NOMO-1 treated with dmso at 0.1 percent for 144 hours (cell line): ENCODE measurements around the gene PSMC3.

Experiments
- DNase-seq: peaks from one replicate; lab custom pipeline; 2025; ENCODE audit not compliant: unreplicated experiment; lab: John Stamatoyannopoulos, UW

Gene PSMC3

DNA sequence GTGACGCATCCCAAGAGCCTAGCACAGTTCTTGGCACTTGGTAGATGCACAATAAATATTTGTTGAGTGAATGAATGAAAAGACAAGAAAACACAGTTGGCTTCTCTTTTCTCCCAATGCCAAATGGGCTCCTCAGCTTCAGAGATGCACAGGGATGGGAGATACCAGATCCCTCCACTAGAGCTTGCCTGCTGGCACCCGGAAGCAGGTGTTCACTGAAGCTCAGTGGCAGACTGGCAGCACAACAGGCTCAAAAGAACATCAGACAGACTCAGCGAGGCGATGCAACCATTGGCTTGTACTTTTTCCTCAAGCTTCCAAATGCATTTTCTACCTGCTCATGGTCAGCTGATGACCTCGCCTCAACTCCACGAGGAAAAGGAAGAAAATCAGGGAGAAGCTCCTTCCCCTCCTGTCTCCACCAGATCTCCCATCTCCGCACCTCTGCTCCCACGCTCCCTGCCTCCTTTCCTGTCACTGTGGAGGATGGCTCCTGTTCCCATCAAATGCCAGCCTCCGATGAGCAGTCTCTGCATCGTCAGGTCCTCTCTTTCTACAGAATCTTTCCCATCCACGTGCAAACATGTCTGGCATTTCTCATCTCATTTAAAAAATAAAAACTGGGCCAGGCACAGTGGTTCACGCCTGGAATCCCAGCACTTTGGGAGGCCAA lies 16.9 kb upstream of the PSMC3 start:
- DNase-seq: no peak

DNA sequence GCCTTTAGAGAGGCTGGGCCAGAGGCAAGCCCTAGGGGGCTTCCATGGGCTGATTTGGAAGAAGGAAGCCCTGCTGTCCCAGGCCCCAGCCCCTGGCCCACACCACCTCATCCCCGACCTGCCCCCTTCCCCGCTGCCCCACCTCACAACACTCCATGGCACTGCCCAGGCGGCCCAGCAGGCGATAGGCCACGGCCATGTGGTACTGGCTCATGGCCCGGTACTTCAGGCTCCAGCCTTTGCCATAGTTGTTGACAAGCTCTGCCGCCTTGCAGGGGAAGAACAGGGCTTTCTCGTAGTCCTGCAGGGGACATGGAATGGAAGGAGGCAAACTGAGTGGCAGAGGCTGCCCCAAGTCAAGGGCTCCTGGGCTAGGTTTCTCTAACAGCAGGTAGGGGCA lies 16.3 kb upstream of the PSMC3 start:
- no peak for DNase-seq

DNA sequence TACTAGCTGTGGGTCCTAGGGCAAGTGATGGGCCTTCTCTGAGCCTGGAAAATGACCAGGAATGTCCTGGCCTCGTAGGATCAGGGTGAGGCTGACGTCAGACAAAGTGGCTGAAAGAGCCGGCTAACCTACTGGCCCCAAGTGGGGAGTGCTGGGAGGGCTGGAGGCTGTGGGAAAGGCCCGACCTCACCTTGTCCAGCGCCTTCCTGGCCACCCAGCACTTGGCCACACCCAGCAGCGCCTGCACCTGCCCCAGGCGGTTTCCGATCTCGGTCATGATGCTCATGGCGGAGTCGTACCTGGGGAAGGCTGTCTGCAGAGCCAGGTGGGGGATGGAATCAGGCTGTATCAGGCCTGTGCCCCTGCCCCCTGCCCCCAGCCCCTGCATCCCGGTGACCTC lies 15.2 kb upstream of the PSMC3 start:
- DNase-seq: no peak

DNA sequence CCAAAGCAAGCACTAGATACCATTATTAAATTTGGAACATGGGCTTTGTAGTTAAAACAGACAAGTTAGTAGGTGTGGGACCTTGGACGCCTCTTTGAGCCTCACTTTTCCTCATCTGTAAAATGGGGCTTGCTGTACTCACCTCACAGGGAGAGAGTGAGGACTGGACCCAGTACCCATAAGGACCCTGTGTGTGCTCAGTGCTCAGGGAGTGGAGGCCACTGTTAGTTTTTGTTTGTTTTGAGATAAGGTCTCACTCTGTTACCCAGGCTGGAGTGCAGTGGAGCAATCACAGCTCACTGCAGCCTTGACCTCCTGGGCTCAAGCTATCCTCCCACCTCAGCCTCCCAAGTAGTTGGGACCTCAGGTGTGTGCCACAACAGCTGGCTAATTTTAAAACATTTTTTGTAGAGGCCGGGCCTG lies 13.8 kb upstream of the PSMC3 start:
- DNase-seq: no peak

DNA sequence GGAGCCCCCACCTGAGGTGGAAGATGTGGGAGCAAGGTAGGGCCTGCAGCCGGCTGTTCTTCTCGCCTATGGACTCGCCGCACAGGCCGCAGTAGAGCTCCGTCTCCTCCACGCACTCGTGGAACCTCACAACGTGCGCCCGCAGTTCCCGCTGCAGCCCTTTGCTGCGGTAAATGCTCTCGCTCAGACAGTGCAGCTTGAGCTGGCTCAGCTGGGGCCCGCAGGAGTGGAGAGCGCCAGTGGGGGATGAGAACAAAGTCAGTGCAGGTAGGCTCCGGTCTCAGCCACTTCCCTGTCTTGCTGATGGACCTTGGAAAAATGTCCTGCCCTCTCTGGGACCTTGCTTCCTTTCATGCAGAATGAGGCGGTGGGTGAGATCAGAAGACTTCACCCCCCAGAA lies 12.5 kb upstream of the PSMC3 start:
- no peak for DNase-seq

DNA sequence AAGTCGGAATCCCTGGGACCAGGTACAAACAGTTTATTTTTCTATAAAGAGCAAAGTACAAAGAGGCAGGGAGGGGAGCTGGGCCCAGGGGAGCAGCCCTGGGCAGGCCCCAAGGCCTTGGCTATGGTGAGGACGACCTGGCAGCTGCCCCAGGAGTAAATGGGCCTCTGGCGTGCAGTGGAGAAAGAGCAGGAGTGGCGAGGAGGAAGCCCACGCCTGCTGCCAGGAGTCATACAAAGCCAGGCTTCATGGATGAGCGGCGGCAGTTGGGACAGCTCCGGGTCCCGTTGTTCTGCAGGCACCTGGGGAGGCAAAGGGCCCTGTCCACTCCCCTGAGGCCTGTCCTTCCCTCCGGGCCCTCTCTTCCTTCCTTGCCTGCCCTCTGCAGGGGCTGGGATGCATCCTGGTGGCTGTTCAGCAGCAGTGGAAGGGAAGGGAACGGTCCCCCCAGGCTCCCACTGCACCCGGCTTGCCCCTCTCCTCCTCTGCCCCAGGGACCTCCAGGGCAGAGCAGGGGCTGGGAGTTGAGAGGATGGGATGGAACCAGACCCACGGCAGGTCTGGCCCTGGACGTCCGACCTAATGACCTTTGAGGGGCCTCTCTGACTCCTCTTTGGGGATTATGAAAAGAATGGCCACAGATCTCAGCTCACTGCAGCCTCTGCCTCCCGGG lies 11.6 kb upstream of the PSMC3 start:
- DNase-seq: no peak

DNA sequence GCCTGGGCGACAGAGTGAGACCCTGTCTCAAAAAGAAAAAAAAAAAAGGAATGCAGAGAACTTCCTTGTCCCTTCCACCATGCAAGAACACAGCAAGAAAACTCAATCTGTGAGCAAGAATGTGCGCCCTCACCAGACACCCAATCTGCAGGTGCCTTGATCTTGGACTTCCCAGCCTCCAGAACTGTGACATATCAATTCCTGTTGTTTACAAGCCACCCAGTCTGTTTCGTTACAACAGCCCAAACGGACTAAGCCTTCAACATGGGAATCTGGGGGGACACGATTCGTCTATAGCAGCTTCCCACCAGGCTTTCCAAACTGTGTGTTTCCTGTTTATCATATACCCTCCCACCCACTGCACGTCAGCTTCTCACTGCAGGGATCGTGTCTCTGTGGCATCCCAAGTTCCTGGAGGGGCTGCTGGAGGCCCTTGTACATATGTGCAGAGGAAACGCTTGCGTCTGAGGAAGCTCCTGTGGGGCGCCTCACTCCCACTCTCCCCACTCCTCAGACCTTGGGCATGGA lies 11.0 kb upstream of the PSMC3 start:
- DNase-seq: no peak

DNA sequence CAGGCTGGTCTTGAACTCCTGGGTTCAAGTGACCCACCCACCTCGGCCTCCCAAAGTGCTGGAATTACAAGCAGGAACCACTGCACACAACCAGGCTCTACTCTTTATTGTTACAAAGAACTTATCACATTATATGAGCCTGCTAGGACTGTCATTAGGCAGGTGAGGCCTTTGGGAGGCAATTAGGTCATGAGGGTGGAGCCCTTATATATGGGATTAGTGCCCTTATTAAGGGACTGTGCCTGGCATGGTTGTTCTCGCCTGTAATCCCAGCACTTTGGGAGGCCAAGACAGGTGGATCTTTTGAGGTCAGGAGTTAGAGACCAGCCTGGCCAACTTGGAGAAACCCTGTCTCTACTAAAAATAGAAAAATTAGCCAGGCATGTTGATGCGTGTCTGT lies 10.5 kb upstream of the PSMC3 start:
- DNase-seq: no peak

DNA sequence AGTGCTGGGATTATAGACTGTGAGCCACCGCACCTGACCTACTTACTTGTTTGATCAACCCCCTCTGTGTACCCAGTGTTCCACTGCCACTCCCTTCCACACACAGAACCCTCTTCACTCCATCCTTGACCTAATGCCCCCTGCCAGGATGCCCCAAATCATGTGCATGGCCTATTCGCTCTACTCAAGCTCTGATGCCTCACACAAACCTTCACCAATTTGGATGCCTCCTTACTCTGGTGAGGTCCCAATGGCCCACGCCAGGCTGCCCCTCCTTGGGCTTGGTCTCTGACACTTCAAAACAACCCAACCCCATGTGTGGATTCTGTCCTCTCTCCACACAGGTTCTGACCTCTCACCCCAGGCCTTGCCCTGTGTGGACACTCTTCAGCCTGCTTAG lies 9.4 kb upstream of the PSMC3 start:
- no peak for DNase-seq

DNA sequence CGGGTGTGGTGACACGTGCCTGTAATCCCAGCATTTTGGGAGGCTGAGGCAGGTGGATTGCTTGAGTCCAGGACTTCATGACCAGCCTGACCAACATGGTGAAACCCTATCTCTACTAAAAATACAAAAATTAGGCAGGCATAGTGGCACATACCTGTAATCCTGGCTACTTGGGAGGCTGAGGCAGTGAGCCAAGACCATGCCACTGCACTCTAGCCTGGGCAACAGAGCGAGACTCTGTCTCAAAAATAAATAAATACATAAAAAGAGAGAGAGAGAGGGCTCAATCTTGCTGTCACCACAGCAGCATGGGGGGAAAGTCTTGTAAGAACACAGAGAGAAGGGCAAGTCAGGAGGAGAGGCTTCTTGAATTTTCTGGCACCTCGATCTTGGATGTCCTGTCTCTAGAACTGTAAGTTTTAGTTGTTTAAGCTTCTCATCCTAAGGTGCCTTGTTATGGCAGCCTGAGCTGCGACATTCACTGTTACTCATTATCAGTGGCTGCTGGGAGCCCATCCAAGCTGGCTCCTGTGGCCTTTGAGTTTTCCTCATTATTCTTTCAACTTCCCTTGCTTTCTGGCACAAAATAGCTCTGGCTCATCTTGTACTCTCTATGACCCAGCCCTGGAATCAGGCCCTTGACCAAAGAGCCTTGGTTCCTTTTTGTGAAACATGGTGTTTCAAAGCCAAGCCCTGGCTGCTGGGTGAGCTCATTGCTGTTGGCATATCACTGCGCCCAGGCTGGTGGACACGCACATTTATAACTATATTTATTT lies 8.0 kb upstream of the PSMC3 start:
- no peak for DNase-seq

DNA sequence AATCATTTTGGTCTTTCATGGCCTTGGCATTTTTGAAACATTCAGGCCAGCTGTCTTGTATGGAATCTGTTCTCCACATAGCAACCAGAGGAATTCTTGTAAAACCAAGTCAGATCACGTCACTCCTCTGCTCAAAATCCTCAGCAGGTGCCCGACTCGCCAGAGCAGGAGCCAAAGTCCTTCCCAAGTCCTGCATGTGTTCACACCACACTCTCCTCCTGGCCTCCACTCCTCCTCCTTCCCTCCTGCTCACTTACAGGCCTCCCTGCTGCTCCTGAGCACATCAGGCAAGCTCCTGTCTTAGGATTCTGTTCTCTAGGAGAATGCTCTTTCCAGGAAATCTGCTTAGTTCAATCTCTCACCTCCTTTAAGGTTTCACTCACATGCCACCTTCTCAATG lies 6.9 kb upstream of the PSMC3 start:
- DNase-seq: no peak

DNA sequence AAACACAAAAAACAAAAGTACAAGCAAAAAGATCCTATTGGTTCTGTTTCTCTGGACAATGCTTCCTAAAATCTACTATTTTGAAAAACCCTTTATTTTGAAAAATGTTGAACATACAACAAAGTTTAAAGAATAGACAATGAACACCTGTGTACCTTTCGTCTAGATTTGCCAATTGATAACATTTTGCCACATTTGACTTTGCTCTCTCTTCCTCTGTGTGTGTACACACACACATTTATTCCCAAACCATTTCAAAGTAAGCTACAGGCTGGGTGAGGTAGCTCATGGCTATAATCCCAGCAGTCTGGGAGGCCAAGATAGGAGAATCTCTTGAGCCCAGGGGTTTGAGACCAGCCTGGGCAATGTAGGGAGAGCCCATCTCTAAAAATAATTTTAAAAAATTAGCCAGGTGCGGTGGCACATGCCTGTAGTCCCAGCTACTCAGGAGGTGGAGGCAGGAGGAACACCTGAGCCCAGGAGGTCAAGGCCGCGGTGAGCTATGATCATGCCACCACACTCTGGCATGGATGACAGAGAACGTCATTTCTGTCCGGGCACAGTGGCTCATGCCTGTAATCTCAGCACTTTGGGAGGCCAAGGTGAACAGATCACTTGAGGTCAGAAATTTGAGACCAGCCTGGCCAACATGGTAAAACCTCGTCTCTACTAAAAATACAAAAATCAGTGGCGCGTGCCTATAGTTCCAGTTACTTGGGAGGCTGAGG lies 5.3 kb upstream of the PSMC3 start:
- no peak for DNase-seq

DNA sequence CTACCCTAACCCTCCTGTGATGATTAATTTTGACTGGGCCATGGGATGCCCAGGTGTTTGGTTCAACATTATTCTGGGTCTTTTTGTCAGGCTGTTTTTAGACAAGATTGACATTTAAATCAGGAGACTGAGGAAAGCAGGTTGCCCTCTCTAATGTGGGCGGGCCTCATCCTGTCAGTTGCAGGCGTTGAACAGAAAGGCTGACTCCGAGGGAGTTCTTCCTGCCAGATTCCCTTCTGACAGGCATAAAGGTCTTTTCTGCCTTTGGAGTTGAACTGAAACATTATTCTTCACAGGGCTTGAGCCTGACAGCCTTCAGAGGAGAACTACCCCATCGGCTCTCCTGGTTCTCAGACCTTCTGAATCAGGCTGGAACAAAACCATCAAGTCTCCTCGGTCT lies 4.3 kb upstream of the PSMC3 start:
- DNase-seq: no peak

DNA sequence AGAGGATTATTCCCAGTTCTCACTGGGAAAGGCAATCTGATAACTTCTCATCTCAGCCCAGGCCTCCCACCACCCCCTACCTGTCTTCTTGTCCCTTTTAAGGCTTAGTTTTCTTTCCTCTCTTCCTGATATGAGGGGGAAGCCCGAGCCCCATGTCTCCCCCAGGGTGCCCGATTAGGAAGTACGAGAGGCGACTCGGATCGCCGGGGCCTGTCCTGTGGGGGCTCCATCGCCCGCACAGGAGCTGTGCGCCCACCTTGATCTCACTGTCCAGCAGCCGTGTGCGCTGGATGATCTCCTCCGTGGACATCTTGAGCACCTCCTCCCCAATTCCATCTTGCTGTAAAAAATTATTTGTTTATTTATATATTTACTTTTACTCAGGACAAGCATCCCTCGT lies 628 bp downstream of the PSMC3 start:
- DNase-seq: no peak

DNA sequence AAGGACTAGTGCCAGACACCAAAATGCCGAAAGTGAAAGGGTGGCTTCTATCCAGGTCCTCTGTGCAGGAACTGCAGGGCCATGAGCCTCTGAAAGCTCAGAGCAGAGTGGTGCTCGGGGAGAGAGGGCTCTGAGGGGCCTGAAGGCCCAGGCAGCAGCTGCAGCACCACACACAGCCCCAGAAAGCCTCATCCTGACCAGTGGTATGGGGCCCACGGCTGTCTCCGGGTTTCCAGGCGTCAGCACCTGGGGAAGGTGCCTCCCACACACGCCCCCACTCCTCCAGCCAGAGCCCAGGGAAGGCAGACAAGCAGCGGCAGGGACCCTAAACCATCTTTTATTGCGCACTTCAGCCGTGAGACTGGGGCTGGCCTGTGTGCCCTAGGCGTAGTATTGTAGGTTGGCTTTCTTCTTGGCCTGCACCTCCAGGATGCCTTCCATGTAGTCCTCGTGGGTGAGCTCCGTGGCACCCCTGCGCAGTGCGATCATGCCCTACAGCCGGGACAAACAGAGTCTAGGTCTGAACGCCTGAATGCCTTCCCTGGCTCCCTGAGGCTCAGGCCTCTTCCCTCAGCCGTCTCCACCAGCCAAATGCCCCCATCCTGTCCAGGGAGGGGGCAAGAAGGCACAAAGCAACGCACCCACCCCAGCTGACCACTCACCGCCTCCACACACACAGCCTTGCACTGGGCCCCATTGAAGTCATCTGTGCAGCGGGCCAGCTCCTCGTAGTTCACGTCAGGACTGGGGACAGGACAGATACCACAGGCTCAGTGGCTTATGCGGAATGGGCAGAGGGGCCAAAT lies 7.6 kb downstream of the PSMC3 start:
- DNase-seq: no peak

DNA sequence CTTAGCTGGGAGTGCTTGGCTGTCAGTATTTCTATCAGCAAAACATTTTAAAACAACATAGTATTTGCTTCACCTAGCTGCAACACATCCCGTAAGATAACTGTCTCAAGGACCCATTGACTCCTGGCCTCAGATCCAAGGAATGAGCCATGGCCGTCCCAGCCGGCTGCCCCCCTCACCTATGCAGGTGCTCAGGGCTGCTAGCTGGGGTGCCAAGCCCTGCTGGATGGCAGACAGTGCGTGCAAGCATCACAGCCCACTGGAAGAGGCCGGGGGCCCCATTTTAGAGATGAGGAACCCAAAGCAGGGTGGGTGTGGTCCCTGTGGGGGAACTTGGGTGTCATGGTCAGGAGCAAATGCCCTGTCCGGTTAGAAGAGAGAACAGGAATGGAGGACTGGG lies 8.5 kb downstream of the PSMC3 start:
- DNase-seq: no peak

DNA sequence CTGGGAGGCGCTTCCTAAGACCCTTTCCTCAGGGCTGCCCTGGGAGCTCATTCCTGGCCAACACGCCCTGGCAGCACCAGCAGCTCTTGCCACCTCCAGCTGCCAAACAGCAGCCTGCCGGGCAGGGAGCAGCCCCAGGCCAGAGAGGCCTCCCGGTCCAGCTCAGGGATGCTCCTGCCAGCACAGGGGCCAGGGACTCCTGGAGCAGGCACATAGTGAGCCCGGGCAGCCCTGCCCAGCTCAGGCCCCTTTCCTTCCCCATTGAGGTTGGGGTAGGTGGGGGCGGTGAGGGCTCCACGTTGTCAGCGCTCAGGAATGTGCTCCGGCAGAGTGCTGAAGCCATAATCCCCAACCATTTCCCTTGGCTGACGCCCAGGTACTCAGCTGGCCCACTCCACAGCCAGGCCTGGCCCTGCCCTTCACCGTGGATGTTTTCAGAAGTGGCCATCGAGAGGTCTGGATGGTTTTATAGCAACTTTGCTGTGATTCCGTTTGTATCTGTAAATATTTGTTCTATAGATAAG lies 10.2 kb downstream of the PSMC3 start:
- no peak for DNase-seq

DNA sequence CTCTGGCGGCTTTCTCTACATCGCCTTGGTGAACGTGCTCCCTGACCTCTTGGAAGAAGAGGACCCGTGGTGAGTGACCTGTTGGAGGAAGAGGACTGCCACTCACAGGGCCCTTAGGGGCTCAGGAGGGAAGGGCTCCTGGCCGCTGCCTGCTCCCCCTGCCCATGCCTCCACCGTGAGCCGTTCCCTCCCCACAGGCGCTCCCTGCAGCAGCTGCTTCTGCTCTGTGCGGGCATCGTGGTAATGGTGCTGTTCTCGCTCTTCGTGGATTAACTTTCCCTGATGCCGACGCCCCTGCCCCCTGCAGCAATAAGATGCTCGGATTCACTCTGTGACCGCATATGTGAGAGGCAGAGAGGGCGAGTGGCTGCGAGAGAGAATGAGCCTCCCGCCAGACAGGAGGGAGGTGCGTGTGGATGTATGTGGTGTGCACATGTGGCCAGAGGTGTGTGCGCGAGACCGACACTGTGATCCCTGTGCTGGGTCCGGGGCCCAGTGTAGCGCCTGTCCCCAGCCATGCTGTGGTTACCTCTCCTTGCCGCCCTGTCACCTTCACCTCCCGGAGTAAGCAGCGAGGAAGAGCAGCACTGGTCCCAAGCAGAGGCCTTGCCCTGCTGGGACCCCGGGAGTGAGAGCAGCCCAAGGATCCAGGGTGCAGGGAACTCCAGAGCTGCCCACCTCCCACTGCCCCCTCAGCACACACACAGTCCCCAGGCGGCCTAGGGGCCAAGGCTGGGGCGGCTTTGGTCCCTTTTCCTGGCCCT lies 11.0 kb downstream of the PSMC3 start:
- no peak for DNase-seq

DNA sequence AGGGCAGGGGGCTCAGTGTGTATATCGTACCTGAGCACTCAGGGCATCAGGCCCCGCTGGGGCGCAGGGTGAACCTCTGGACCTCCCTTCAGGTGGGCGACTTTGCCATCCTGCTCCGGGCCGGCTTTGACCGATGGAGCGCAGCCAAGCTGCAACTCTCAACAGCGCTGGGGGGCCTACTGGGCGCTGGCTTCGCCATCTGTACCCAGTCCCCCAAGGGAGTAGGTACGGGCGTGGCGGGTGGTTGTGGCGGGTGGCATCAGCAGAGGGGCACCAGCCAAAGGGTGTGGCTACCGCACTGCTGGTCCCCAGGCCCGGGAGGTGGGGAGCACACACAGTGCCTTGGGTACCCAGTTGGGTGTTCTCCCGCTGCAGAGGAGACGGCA lies 11.6 kb downstream of the PSMC3 start:
- DNase-seq: no peak
